ENCODE measurements around the gene SERPINE2.

Gene SERPINE2

GRCh38 chr2:223937535-223937934 is 101.6 kb downstream of the SERPINE2 start:
- no peak for DNase-seq

- no peak for DNase-seq
Observed at GRCh38 chr2:223936862-223937326, 102.2 kb downstream of the SERPINE2 start.

GRCh38 chr2:223935459-223936125 is 103.5 kb downstream of the SERPINE2 start:
- DNase-seq = no peak

DNA sequence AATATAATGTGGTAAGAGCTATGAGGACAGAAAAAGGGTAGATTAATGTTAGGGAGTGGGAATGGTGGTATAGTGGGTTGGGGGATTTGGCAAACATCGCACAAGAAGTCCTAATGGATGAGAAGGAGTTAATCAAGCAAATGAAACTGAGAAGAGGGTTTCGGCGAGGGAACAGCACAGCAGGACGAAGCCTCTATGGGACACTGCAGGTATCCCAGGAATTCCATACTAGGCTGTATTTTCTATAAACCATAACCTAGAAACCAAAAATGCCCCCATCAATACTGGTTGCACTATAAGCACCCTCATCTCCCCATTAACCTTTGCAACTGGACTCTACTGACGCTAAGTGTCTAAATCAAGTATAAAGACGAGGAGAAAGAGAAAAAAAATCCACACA is 104.2 kb downstream of the SERPINE2 start:
- no peak for DNase-seq

GRCh38 chr2:223932816-223933800 is 106.0 kb downstream of the SERPINE2 start:
- no peak for DNase-seq

GRCh38 chr2:223930103-223930976 is 108.7 kb downstream of the SERPINE2 start:
- DNase-seq = no peak

DNA sequence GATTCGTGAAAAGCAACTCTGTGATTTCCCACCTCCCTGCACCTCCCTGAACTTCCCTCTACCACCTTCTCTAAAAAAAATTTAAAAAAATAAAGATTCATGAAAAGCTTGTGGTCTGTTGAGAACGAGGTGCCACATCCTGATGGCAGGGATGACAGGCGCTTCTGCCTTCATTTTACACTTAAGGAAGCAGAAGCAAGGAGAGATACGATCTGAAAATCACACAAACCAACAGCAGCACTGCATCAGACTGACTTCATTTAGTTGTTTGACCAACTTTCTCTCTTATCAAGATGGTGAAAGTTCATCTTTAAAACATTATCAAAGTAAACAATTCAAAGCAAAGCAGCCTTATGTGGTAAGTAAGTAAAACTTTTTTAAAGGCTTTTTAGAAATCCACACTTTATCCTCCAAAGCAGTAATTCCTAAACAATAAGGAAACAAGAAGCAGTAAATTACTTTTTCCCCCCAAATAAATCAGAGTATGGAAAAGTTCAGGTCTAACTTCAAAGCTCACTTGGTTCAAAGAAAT is 109.4 kb downstream of the SERPINE2 start:
- DNase-seq = no peak

GRCh38 chr2:223928113-223929006 is 110.7 kb downstream of the SERPINE2 start:
- no peak for DNase-seq

GRCh38 chr2:223925106-223925505 is 114.0 kb downstream of the SERPINE2 start:
- DNase-seq = no peak

Data from NCI-H2081 (cell line).